ENCODE results near the gene DENND4C.
"Not testable (repeated sequence)": the region's sequence is repeated elsewhere in the genome, so short reads cannot be mapped to it uniquely, and the experiment has no call there.

The DENND4C gene

DNA sequence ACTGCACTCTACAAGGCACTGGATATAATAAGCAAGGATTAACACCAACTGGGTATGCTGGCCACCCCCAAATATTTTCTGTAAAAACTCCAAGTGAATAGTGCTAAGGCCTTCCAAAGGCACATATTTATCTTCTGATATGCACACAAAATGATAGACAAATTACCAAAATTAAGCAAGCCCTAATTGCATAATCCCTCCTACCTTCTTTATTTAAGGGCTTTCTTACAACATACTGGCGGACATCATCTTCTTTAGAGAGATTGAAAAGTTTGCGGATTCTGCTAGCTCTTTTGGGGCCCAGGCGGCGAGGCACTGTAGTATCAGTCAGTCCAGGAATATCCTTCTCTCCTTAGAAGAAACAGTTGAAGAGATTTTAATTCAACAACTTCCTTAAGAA, 147.7 kb downstream of the DENND4C start:
- DNase-seq, result no peak

DNA sequence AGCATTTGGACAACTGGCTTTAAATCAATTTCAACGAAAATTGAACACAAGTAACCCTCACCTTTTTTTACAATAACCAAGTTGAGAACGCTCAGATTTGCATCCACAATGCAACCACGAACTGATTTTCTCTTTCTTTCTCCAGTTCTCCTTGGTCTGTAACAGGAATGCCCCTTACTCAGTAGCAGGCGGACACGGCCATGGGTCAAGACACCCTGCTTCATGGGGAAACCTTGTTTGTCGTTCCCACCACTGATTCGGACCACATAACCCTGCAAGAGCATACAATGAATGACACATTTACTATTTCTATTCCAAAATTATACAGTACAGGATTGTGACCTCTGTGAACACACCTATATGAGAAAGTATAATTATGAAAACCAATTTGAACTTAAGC, 148.2 kb downstream of the DENND4C start:
- DNase-seq, result no peak

DNA sequence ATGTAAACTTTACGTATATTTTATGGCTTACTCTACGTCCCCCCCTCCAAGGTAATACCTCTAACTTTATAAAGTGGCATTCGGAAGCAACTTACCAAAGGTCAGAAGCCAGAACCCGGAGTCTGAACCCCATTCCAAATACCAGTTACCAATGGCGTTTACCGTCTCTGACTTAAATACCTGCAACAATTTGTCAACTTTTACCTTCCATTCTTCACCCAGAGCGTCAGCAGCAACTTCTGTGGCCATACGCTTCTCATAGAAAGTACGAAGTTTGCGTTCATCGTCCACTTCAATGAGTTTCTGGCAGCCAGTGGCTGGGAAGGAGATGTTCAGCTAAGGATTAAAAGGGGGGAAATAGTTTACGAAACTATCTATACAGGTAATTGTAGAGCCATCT, 148.8 kb downstream of the DENND4C start:
- DNase-seq, result no peak

DNA sequence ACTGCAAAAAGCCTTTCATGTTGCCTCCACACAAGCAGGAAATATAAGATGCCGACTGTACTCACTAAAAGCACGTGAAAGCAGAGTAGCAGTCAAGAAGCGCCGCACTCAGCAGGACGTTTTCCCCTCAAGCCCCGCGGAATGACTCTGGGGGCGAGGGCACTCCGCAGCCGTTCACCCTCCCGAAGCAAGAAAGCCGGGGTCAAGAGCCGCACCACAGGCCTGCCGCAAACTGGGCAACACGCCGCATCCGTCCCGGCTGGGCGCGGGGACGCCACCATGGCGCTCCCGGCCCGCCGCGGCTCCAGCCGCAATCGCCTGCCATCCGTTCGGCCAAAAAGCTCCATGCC, 149.2 kb downstream of the DENND4C start:
- no peak for DNase-seq

DNA sequence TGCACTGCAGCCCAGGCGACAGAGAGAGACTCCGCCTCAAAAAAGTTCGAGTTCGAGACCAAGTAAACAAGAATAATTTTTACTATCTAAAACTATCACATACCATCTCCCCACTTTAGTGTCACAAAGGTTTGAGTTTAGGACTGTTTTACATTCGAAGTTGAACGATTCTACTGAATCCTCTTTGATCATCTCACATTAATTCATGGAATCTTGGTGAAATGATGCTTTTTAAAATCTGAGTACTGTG, 150.3 kb downstream of the DENND4C start:
- no peak for DNase-seq

DNA sequence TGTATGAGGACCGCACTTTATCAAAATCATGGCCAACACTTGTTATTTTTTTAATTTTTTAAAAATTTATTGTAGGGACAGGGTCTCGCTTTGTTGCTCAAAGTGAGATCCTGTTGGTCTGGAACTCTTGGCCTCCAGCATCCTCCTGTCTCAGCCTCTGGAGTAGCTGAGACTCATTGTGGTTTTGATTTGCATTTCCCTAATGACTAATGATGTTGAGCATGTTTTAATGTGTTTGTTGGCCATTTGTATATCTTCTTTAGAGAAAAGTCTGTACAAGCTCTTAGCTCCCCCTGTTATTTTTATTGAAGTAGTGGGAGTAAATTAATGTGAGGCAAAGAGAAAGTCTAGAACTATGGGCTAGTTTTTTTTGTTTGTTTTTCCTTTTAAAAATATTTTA, 151.2 kb downstream of the DENND4C start:
- DNase-seq, result no peak

DNA sequence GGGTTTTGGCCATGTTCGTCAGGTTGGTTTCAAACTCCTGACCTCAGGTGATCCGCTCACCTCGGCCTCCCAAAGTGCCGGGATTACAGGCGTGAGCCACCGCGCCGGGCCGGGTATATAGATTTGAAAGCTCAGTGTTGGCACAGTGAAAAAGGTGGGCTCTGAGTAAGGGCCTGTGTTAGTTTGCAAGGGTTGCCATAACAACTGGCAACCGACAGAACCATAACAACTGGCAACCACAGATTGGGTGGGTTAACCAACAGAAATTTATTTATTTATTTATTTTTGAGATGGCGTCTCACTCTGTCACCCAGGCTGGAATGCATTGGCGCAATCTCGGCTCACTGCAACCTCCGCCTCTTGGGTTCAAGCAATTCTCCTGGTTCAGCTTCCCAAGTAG, 154.7 kb downstream of the DENND4C start:
- DNase-seq, result not testable (repeated sequence)

DNA sequence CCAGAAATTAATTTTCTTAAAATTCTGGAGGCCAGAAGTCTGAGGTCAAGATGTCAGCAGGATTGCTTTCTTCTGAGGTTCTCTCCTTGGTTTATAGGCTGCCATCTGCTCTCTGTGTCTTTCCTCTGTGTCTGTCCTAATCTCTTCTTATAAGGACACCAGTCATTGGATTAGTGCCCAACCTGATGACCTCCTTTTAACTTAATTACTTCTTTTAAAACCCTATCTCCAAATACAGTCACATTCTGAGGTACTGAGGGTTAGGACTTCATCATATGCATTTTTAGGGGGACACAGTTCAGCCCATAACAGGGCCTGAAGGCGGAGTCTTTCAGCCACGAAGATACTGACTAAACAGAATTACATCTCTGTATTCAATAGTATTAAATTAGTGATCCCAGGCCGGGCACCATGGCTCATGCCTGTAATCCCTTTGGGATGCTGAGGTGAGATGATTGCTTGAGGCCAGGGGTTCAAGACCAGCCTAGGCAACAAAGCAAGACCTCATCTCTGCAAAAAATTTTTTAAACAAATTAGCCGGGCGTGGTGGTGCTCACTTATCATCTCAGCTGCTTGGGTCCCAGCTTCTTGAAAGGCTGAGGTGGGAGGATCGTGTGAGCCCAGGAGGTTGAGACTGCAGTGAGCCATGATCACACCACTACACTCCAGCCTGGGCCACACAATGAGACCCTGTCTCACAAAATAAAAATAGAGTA, 155.5 kb downstream of the DENND4C start:
- DNase-seq, result no peak

DNA sequence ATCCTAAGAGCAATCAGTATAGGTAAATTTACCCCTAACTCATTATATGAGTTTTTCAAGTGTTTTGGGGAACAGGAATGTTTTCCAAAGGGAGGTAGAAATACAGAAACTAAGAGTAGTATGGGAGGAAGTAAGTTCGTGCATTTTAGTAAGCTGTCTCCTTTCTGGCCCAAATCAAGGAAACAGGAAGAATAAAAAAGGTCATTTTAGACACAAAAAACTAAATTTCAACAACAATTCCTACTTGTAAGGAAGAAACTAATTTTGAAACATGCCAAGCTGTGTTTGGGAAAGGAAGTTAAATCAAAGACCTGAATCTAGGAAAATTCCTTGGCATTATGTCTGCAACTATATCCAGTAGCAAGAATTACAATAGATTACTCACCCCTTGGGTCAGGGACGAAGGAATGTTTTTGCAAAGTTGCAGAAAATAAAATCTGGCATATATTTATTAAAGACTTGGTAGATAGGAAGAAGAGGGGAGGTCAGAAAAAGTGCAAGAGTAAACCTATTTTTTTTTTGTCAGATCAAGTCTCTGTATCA, 156.1 kb downstream of the DENND4C start:
- DNase-seq, result no peak

DNA sequence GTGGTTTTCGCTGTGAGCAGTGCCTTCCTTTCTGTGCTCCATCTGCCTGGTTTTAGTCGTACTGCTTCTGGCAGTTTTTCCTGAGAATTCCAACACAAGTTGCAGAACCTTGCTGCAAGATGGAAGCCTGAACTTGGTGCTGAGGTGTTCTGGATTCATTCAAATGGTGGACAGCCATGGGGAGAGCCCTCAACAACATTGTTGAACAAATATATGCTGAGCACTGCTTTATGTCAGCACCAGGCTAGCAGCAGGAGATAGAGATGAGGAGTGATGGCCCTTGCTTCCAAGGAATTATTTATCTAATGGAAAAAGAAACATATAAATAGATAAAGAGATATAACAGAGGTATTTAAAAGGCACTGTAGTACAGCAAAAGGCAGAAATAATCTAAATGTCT, 156.8 kb downstream of the DENND4C start:
- DNase-seq, result no peak

DNA sequence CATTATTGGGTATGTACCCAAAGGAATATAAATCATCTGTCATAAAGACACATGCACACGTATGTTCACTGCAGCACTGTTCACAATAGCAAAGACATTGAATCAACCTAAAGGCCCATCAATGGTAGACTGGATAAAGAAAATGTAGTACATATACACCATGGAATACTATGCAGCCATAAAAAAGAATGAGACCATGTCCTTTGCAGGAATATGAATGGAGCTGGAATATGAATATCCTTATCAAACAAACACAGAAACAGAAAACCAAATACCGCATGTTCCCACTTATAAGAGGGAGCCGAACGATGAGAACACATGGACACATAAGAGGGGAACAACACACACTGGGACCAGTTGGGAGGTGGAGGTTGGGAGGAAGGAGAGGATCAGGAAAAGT, 159.0 kb downstream of the DENND4C start:
- not testable (repeated sequence) for DNase-seq

DNA sequence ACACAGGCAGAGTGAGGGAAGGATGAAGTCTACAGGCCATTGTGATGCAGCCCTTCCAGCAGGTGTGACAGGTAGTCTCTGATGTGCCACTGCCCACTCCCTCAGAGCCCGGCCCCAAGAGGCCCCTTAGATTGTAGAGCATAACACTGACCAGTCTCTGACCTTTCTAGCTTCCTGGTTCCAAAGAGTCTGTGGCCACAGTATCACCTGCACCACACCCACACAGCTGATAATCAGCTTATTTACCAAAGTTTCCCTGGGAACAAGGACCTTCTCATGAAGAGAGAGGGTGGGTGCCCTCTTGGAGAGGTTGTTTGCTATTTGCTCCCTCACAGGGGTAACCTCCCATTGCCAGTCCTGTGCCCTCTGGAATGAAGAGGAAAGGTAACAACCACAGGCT, 167.4 kb downstream of the DENND4C start:
- DNase-seq, result no peak

DNA sequence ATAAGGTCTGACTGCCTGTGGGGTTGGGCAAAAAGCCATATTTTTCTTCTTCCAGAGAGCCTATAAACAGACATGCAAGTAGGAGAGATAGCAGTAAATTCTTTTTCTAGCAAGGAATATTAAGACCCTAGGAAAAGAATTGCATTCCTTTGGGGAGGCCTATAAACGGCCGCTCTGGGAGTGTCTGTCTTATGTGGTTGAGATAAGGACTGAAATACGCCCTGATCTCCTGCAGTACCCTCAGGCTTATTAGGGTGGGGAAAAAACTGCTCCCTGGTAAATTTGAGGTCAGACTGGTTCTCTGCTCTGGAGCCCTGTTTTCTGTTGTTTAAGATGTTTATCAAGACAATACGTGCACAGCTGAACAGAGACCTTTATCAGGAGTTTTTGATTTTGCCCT, 172.7 kb downstream of the DENND4C start:
- not testable (repeated sequence) for DNase-seq

DNA sequence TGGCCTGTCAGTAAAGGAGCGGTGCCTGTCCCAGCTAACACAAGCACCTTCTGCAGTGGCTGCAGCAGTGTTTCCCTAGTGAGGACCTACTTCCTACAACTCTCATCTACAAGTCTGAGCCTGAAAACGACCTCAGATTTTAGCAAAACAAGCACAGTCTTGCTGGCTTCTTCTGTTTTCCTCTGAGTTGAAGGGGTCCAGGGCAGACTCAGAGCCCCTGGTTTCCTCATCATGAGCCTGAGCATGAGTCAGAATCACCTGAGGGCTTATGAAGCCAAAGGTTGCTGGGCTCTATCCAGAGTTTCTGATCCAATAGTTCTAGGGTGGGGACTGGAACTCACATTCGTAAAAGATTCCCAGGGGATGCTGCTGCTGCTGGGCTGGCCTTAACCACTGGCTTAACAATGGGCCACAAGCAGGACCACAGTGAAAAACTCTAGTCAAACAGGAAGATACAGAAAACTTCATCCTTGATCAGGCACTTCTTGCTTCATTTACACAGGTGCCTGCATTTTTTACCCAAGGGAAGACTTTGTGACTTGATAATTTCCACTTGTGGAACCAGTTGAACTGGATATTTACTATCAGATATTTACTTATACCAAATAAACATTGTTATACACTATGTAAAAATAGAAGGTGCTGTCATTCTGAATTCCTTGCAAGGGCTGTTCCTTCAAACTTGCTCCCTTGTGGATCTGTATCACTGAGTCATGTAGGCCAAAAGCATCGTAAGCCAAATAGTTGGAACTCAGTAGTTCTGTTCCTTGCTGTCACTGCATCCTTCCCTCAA, 174.0 kb downstream of the DENND4C start:
- DNase-seq, result no peak

DNA sequence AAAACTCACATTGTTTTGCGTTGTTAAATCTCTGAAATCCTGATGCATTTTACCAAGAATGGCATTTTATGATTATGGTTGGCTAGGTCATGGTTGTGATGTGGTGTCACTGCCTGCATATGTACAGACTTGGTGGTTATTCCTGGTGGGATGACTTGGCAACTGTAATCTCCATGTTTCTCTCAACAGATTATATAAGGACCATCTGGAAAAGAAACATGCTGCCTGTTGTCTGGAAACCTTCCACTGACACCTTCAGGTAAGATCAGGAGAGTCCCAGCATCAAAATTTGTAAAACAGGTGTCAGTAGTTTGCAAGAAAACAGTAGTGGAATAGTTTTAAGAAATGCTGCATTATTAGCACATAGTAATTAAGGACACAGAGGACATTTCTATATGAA, 175.3 kb downstream of the DENND4C start:
- no peak for DNase-seq

DNA sequence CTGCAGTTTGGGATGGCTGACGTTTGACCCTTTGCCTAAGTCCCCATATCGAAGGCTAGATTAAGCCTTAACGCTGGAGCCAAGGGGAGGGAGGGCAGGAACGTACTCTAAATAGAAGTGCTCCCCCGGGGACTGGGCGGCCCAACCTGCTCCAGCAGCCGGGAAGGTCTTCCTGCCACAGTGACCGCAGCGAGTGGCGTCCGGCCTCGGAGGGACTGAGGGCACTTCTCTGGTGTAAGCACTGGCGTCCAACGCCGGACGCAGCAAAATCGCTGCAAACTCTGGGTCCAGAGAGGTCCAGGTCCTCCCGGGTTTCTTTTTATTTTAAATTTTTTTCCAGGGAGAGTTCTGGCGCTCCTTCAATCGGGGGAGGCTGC, 177.8 kb downstream of the DENND4C start:
- DNase-seq, result no peak

DNA sequence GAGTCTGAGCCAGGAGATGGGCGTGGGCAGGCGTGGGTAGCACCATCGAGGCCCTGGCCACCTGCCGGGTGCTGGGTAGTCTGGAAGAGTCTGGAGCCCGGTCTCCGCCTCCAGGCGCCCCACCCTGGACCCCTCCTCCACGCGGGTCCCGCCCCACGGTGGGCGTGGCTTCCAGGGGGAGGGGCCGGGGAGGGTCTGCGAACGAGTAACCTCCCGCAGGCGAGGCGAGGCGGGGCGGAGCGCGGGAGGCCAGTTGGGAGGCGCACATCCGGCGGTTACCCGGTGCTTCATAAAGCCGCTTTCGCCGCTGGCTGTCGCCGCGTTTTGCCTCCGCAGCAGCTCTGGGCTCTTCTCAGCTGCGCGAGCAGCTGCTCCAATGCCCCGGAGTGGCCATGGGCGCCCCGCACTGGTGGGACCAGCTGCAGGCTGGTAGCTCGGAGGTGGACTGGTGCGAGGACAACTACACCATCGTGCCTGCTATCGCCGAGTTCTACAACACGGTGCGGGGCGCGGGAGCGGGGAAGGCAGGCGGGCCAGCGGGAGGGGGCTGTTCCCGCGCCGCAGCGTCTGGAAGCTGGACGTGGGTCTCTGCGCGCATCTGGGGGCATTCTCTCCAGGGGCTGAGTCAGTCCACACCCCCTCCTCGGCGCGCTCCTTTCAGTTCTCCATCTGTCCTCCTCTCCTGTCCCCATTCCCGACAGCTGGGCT, 178.4 kb downstream of the DENND4C start, which contains the start of gene ACER2:
Gene ACER2, plus strand, starts transcription at position 317 of the 708 bp plus-strand sequence. Its CDS starts 76 bp downstream, at position 393.
- DNase-seq, result peak; percentile 95

DNA sequence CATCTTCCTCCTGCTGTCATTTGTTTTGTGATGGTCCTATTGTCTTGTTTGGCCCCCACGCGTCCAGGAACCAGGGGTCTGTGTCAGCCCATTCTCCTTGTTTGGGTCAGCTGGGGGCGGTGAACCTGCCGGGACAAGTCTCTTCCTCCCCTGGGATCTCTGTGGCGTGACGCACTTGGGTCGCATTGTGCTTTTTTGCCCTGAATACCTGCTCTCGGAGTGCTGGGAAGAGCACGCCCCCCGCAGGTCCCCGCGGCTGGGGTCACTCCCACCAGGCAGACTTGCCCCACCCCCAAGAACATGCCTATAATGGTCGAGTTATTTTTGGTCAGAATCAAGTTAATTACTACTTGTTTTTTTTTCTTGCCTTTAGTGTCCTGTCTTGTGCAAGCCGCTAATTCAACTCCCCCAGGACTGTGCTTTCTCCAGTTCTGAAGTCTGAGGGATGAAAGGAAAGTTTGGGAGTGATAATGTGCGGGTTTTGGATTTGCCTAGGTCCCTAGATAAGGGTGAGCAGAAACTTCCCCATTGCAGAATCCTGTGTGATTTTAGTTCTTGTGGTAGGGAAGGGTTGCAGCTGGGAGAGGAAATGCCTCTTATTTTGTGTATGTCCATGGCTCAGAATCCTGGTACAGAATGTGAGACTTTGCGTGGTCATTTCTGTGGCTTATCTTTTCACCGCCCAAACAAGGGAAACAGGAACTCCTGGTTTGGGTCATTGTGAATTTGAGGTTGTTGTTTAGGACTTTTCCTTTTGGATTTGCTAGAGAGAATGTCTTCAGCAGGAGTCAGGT, 179.1 kb downstream of the DENND4C start:
- peak; percentile 14 for DNase-seq

DNA sequence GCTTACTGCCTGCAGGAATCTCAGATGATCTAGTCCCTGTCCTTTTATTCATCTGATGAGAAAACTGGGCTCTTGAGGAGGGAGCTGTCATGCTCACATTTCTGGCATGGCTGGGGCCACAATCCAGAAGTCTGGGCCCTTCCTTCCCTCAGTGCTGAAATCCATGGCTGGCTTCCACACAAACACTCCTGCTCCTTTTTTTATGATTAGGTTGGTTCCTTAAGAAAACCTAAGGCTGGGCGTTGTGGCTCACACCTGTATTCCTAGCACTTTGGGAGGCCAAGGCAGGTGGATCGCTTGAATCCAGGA, 179.7 kb downstream of the DENND4C start:
- DNase-seq, result no peak

DNA sequence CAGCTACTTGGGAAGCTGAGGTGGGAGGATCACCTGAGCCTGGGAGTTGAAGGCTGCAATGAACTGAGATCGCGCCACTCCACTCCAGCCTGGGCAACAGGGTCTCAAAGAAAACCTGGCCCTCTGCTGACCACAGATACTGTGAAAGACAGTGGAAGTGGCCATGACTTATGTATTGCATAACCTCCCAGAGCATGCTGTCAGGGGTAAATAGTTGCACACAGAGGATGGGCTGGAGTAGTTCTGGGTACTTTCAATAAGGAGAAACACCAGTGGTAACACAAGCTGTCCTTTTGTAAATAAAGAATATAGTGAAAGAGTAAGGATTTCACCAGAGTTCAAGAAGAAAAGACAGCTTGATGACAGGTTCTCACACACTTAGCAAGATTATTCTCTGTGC, 180.1 kb downstream of the DENND4C start:
- no peak for DNase-seq

DNA sequence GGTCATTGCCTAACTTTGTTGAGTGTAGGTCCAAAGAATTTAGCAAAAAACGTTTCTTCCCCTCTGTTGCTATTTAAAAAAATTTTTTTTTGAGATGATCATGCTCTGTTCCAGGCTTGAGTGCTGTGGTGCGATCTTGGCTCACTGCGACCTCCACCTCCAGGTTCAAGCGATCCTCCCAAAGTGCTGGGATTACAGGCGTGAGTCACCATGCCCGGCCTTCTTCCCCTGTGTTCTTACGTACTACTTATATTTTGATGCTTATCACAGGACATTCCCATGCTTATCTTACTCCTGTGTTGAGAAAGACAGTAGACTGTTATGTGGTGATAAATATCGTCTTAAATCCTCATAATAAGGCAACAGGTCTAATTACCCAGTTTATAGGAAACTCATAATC, 180.8 kb downstream of the DENND4C start:
- DNase-seq, result no peak

DNA sequence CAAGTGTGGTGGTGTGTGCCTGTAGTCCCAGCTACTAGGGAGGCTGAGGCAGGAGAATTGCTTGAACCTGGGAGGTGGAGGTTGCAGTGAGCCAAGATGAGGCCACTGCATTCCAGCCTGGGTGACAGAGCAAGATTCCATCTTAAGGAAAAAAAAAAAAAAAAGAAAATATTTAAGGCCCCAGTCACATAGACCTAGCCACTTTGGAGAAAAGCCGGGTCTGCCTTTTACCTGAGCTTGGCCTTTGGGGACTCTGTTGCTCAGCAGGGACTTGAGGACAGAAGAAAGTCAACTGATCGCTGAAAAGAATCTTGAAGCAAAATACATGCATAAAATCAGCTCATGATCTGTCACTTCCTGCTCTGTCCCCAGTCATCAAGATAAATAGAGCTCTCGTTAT, 183.0 kb downstream of the DENND4C start:
- DNase-seq, result not testable (repeated sequence)

DNA sequence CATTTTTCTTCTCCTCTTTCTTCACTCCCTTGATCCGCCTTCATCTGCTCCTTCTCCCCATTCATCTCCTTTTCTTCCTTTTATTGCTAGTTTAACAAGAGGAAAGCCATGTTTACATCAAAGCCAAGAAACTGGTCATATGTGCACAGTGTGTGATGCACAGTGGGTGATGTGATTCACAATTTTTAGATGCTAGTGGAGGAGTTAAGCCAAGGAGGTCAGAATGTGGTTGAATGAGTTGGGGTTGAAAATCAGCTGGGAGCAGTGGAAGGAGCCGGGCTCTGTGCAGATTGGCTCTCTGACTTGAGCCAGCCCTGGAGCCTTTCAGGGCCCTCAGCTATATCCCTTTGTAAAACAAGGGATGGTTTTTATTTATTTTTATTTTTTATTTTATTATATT, 185.7 kb downstream of the DENND4C start:
- DNase-seq, result no peak

Measured in activated naive CD4-positive, alpha-beta T cell treated with Interleukin-2 at 50 U/mL for 16 hours (primary cell).